Measurements from ENCODE around the gene LRRC31. TPM values are rescaled to one million over a fixed set of nuclear protein-coding genes. Genes with fewer than 3 reads are reported as not detected.

The LRRC31 gene
- total RNA-seq, 4 donors from 2014 or later: 0.26 to 0.32 TPM; not detected in 2

GRCh38 chr3:169841171-169841570 is 28.6 kb downstream of the LRRC31 start:
- H3K4me3 ChIP-seq: no peak overlapping the region
- WGBS: 66% methylated on average over 4 of the region's 4 CpGs
- no peak for TF ChIP-seq EP300 (IDR thresholded peaks at IDR 0.05)
- TF ChIP-seq, protein P1, sequence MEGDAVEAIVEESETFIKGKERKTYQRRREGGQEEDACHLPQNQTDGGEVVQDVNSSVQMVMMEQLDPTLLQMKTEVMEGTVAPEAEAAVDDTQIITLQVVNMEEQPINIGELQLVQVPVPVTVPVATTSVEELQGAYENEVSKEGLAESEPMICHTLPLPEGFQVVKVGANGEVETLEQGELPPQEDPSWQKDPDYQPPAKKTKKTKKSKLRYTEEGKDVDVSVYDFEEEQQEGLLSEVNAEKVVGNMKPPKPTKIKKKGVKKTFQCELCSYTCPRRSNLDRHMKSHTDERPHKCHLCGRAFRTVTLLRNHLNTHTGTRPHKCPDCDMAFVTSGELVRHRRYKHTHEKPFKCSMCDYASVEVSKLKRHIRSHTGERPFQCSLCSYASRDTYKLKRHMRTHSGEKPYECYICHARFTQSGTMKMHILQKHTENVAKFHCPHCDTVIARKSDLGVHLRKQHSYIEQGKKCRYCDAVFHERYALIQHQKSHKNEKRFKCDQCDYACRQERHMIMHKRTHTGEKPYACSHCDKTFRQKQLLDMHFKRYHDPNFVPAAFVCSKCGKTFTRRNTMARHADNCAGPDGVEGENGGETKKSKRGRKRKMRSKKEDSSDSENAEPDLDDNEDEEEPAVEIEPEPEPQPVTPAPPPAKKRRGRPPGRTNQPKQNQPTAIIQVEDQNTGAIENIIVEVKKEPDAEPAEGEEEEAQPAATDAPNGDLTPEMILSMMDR (IDR thresholded peaks at IDR 0.05): no peak
- no peak for TF ChIP-seq POLR2AphosphoS5 (IDR thresholded peaks at IDR 0.05)
- TF ChIP-seq POLR2A (IDR thresholded peaks at IDR 0.05): no peak
- no peaks in the 10 kb centered on the region for H3K27me3 ChIP-seq
- no peaks in the 10 kb centered on the region for H3K9me3 ChIP-seq
- DNase-seq (ENCODE audit: low spot score in 2 of 2): no peak
- H3K36me3 ChIP-seq: no peaks in the 10 kb centered on the region
- H3K4me1 ChIP-seq: no peaks in the 10 kb centered on the region
- H3K27ac ChIP-seq: no peak overlapping the region

DNA sequence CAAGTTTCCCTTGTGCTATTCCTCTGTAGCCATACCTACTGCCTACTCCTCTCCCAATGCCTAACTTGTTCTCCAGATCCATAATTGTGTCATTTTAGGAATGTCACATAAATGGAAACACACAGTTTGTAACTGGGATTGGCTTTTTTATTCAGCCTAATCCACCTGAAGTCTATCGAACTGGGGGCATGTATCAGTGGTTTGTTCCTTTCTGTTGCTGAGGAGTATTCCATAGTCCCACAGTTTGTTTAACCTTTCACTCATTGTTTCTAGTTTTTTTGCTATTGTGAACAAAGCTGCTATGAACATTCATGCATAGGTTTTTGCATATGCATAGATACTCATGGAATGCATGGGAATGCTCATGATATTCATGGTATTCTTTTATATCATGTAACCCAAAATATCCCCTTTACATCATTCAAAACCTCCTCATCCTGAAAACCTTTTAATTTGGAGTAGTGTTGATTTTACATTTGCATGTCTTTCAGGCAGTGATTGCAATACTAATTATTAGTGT is 31.2 kb downstream of the LRRC31 start:
- 86% methylated on average over 1 of the region's 1 CpG for WGBS
- no peak for DNase-seq (ENCODE audit: low spot score in 2 of 2)
- no peak overlapping the region for H3K27ac ChIP-seq
- no peaks in the 10 kb centered on the region for H3K4me1 ChIP-seq
- no peak overlapping the region for H3K4me3 ChIP-seq
- H3K9me3 ChIP-seq: no peaks in the 10 kb centered on the region
- H3K36me3 ChIP-seq: no peaks in the 10 kb centered on the region
- TF ChIP-seq, protein P1 (IDR thresholded peaks at IDR 0.05): no peak
- TF ChIP-seq EP300 (IDR thresholded peaks at IDR 0.05) (no peak), POLR2A (IDR thresholded peaks at IDR 0.05) (no peak), POLR2AphosphoS5 (IDR thresholded peaks at IDR 0.05) (no peak)
- no peaks in the 10 kb centered on the region for H3K27me3 ChIP-seq

DNA sequence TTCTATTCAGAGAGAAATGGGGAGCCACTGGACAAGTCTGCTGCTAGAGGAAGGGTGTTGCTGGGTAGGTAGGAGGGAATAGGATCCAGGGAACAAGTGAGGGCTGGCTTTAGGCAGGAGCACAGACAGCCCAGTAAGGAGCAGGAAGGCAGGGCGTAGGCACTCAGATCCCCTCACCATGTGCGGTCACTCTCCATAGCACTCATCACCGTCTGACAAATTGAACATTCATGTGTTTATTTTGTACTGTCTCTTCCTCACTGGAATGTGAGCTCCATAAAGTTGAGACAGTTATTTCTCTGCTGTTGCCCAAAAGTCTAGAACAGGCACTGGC is 32.8 kb downstream of the LRRC31 start:
- Histone ChIP-seq H3K36me3 (no peaks in the 10 kb centered on the region), H3K4me1 (no peaks in the 10 kb centered on the region), H3K27ac (no peak overlapping the region), H3K4me3 (no peak overlapping the region), H3K27me3 (no peaks in the 10 kb centered on the region), H3K9me3 (no peaks in the 10 kb centered on the region)
- TF ChIP-seq POLR2A (IDR thresholded peaks at IDR 0.05) (no peak), POLR2AphosphoS5 (IDR thresholded peaks at IDR 0.05) (no peak), EP300 (IDR thresholded peaks at IDR 0.05) (no peak)
- TF ChIP-seq, protein P1 (IDR thresholded peaks at IDR 0.05): no peak
- no peak for DNase-seq (ENCODE audit: low spot score in 2 of 2)
- WGBS: 92% methylated on average over 3 of the region's 3 CpGs

GRCh38 chr3:169836078-169836941 is 33.4 kb downstream of the LRRC31 start:
- TF ChIP-seq, protein P1 (IDR thresholded peaks at IDR 0.05): no peak
- TF ChIP-seq POLR2AphosphoS5 (IDR thresholded peaks at IDR 0.05): no peak
- TF ChIP-seq EP300 (IDR thresholded peaks at IDR 0.05): no peak
- TF ChIP-seq POLR2A (IDR thresholded peaks at IDR 0.05): no peak
- Histone ChIP-seq H3K36me3 (no peaks in the 10 kb centered on the region), H3K27me3 (no peaks in the 10 kb centered on the region), H3K9me3 (no peaks in the 10 kb centered on the region), H3K4me3 (no peak overlapping the region), H3K4me1 (no peaks in the 10 kb centered on the region), H3K27ac (no peak overlapping the region)
- no peak for DNase-seq (ENCODE audit: low spot score in 2 of 2)
- 82% methylated on average over 5 of the region's 5 CpGs for WGBS

DNA sequence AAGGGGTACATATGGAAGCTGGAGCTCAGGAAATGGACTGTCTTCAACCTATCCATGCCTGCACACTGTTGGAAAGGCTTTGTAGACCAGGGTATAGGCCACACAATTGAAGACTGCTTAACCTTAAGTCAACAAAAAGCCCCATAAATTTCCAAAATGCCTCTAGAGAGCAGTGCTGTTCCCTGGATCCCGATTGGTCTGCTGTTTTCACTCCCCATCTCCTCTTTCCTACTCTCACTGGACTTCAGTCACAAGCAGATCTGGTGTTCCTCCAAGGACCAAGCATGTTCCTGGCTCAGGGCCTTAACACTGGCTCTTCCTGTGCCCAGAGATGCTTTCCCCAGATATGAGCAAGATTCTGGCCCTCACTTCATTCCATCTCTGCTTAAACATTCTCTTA is 34.2 kb downstream of the LRRC31 start:
- Histone ChIP-seq H3K9me3 (no peaks in the 10 kb centered on the region), H3K4me3 (no peak overlapping the region), H3K36me3 (no peaks in the 10 kb centered on the region), H3K27ac (no peak overlapping the region), H3K4me1 (no peaks in the 10 kb centered on the region), H3K27me3 (no peaks in the 10 kb centered on the region)
- no peak for DNase-seq (ENCODE audit: low spot score in 2 of 2)
- 45% methylated on average over 1 of the region's 1 CpG for WGBS
- TF ChIP-seq POLR2A (IDR thresholded peaks at IDR 0.05): no peak
- TF ChIP-seq EP300 (IDR thresholded peaks at IDR 0.05): no peak
- TF ChIP-seq POLR2AphosphoS5 (IDR thresholded peaks at IDR 0.05): no peak
- TF ChIP-seq, protein P1 (IDR thresholded peaks at IDR 0.05): no peak
